C4-2B (cell line): ENCODE measurements around the gene OTOR.

Experiments
- H3K27ac ChIP-seq: fragments of 450-650 bp; 2 replicates; pipeline ENCODE4 v1.5.1; 2017
- ZFX ChIP-seq: fragments of 450-650 bp; IDR thresholded peaks from 2 replicates; pipeline ENCODE4 v1.6.1; 2017
- TF ChIP-seq, protein P1 (sequence below): fragments of 450-650 bp; conservative IDR thresholded peaks from 2 replicates; pipeline ENCODE4 v1.5.1; 2017; ENCODE audit warnings: mild to moderate bottlenecking

OTOR gene

DNA sequence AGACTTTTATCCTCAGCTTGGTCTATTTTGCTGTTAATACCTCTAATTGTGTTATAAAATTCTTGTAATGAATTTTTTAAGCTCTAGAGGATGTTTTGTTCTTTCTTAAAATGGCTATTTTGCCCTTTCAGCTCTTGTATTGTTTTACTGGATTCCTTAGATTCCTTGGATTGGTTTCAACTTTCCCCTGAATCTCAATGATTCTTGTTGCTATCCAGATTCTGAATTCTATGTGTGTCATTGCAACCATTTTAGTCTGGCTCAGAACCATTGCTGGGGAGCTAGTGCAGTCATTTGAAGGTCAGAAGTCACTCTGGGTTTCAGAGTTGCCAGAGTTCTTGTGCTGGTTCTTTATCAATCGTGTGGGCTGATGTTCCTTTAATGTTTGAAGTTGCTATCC lies 37.1 kb downstream of the OTOR start:
- no peak overlapping the region for H3K27ac ChIP-seq
- TF ChIP-seq, protein P1, sequence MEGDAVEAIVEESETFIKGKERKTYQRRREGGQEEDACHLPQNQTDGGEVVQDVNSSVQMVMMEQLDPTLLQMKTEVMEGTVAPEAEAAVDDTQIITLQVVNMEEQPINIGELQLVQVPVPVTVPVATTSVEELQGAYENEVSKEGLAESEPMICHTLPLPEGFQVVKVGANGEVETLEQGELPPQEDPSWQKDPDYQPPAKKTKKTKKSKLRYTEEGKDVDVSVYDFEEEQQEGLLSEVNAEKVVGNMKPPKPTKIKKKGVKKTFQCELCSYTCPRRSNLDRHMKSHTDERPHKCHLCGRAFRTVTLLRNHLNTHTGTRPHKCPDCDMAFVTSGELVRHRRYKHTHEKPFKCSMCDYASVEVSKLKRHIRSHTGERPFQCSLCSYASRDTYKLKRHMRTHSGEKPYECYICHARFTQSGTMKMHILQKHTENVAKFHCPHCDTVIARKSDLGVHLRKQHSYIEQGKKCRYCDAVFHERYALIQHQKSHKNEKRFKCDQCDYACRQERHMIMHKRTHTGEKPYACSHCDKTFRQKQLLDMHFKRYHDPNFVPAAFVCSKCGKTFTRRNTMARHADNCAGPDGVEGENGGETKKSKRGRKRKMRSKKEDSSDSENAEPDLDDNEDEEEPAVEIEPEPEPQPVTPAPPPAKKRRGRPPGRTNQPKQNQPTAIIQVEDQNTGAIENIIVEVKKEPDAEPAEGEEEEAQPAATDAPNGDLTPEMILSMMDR = no peak
- no peak for TF ChIP-seq ZFX
